DMS153 treated with DMSO at 0.1 percent for 48 hours (cell line): ENCODE measurements around the gene FAM156A.
"Not testable (repeated sequence)": the region's sequence is repeated elsewhere in the genome, so short reads cannot be mapped to it uniquely, and the experiment has no call there.

ENCODE experiments used
- DNase-seq: peaks from one replicate; lab custom pipeline; 2025; ENCODE audit not compliant: unreplicated experiment; lab: John Stamatoyannopoulos, UW

FAM156A gene

DNA sequence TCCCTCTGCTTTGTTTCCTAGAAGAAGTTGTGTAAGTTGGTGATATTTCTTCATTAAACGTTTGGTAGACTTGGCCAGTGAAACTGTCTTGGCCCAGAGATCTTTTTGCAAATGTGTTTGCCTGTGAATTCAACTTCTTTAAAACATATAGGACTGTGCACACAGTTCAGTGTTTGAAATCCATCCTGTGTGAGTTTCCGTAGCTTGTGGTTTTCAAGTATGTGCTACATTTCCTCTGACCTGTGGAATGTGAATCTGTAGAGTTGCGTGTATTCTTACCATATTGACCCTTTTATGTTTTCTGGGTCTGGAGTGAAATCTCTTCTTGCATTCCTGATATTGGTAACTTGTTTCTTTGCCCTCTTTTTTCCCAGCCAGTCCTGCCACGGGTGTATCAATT lies 52.2 kb downstream of the FAM156A start:
- not testable (repeated sequence) for DNase-seq

DNA sequence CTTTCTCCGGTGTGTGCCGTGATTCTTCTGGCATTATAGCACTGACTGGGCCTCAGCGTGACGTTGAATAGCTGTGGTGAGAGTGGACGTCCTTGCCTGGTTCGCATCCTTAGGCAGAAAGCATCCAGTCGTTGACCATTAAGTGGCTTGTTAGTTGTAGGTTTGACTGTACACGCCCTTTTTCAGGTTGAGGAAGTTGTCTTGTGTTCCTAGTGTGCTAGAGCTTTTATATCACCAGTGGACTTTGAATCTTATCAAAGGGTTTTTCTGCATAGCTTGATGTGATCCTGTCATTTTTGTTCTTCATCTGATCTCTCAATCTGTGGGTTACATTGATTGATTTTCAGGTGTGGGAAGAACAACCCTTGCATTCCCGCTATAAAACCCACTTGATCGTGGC lies 52.8 kb downstream of the FAM156A start:
- DNase-seq: not testable (repeated sequence)
